ENCODE measurements around the gene MCF2L.

Gene MCF2L

DNA sequence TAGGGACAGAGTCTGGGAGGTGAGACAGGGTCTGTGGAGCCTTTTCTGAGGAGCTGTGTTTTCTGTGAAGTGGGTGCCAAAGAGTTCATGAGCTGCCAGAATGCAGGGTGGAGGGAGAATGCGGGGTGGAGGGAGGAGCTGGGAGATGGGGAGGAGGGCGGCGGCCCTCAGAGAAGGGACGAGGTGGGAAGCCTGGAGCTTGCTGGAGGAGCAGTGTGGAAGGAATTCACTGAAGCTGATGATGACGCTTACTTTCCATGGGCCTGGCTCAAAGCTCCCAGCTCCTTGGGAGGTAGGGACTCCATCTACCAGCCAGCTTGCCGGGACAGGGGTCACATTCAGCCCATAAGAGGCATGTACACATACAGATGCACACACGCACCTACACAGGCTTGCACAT, 62.5 kb downstream of the MCF2L start:
- DNase-seq (ENCODE audit: low read depth): no peak

DNA sequence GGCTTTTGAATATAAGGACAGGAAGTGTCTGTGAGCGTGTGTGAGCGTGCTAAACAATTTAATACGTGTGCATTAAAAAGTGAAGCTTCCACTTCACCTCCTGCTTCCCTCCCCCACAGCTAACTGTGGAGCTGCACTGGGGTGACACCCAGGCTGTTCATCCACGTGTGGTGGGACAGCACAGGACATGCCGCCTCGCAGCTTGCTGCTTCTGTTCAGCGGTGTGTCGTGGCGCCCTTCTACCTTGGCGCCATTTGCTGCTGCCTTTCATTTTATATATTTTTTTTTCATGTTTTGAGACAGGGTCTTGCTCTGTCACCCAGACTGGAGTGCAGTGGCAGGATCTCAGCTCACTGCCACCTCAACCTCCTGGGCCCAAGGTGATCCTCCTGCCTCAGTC, 63.3 kb downstream of the MCF2L start:
- no peak for DNase-seq (ENCODE audit: low read depth)

DNA sequence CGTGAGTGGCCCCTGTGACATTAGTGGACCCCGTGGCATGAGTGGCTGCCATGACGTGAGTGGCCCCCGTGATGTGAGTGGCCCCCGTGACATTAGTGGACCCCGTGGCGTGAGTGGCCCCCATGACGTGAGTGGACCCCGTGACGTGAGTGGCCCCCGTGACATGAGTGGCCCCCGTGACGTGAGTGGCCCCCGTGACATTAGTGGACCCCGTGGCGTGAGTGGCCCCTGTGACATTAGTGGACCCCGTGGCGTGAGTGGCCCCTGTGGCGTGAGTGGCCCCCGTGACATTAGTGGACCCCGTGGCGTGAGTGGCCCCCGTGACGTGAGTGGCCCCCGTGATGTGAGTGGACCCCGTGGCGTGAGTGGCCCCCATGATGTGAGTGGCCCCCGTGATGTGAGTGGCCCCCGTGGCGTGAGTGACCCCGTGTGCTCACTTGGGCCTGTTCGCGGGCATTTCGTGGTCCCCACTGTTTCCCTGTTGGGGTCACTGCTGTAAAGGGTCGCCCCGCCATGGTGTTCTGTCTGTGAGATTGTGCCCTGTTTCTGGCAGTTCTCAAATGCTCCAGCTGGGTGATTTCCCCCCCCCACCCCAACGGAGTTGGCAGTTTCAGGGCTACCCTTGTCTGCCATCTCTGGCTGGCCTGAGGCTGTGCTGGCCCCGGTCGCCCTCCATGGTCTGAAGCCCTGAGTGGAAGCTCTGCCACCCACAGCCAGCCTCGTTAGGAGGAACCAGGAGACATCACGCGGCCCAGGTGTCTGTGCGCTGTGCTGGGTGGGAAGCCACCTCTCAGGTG, 64.2 kb downstream of the MCF2L start:
- no peak for DNase-seq (ENCODE audit: low read depth)

DNA sequence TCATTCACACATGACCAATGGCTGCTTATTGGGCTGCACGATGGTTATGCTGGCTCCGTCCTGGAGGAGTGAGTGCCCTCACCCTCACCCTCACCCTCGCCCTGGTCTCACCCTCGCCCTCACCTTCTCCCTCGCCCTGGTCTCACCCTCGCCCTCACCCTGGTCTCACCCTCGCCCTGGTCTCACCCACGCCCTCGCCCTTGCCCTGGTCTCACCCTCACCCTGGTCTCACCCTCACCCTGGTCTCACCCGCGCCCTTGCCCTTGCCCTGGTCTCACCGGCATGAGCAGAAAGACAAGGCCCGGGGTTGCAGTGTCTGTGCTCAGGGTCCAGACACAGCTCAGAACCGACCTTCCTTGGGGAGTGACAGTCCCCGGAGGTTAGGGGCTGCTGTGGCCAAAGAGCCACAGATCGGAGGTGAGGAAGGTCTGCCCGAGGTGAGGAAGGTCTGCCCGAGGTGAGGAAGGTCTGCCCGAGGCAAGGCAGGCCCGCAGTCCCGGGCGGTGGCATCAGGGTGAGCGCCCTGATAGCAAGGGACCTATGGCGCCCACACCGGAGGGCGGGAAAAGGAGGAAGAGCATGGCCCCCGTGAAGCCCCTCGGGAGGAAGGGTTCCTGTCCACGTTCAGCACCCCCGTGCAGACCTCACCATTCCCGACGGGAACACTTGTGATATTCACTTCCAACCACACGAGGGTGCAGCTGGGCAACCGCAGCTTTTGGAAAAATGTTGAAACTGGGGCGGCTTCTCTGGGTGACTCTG, 65.6 kb downstream of the MCF2L start:
- DNase-seq (ENCODE audit: low read depth): no peak

DNA sequence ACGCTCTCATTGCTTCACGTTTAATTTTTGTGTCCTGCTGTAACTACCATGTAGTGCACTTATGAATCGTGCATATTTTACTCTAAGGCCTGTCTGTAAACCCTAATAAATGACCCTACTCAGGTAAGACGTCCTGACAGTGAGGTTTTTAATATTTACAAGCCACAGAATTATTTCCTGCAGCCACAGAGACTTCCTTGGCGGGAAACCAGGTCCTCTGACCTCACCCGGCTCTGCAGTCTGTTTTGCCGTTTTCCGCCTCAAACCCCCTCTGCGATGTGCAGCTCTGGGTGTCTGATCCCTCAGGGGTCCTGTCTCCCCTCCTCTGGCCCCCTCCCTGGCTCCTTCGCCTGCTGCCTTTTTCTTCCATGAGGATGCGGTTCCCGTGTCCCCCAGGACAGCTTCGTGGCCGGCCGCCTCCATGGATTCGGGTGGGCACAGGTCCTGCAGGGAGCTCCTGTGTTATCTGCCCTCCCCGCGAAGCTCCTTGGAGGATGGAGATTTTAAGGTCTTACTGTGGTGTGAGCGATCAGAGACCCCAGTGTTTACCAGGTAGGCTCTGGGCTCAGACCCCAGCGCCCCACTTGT, 66.3 kb downstream of the MCF2L start:
- no peak for DNase-seq (ENCODE audit: low read depth)

DNA sequence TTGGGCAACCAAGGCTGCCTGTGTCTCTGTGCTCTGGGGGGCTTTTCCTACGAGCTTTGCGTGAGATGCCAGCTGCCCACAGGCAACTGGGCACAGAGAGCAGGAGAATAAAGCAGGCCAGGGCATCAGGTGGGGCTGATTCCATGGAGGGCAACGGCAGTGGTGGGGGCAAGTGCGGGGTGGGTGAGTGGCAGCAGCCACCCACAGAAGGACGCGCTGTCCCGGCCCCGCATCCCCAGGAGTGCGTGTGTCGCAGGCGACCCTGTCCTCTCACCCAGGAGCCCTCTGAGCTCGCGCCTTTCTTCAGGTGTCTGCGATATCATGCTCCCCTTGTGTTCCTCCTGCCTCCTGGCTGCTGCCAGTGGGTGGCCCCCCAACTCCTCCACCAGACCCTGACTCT, 67.4 kb downstream of the MCF2L start:
- DNase-seq (ENCODE audit: low read depth): no peak

DNA sequence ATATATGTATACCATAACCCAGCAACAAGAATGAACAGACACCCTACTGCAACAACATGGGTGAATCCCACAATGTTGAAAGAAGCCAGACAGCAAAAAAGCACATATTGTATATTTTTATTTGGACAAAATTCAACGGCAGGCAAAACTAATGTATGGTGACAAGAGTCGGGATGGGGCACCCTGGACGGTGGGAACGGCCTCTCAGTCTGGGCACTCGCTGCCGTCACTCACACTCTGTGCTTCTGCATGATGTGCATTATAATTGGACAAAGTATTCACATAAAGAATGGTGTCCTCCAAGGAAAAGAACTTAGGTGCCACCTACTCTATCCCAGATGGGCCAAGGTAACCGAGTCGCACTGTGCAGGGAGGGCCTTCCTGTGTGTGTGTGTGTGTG, 71.0 kb downstream of the MCF2L start:
- DNase-seq (ENCODE audit: low read depth): no peak

DNA sequence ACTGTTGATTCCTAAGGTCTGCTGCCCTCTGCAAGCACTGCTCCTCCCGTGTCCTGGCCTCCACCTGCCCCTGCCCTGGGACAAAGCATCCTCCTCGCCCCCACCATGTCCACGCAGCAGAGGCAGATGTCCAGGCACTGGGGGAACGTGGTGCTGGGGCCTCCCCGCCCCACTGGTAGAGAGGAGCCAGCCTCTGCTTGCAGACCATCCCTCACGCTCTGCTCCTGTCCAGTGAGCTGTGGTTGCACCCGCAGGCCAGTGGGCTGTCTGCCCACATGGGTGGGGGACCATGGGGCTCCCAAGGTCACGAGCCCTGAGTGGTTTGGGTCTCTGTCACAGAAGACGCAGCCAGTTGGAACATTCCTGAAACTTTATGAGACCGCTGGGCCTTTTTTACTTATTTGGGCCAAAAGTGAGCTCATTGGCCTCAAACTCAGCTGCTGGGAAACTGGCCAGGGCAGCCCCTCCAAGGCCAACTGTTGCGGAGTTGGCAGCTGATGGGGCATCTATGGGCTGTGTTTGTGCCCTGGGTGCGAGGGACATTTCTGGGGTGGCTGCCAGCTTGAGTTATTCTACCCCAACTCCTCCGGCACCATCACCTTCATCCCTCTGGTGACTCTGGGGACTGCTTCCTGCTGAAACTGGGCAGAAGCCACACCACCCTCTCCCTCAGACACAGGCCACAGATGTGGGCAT, 71.7 kb downstream of the MCF2L start:
- no peak for DNase-seq (ENCODE audit: low read depth)

DNA sequence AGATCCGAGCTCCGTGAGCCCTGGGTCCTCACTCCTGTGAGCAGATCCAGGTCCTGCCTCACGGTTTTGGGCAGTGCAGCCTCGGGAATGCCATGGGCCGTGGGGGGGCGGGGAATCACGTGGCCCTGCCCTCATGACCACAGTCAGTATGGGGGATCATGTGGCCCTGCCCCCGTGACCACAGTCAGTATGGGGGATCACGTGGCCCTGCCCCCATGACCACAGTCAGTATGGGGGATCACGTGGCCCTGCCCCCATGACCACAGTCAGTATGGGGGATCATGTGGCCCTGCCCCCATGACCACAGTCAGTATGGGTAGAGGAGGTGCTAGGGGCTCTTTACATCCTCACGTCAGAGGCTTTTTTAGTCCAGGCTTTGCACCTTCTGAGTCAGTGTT, 72.3 kb downstream of the MCF2L start:
- no peak for DNase-seq (ENCODE audit: low read depth)

DNA sequence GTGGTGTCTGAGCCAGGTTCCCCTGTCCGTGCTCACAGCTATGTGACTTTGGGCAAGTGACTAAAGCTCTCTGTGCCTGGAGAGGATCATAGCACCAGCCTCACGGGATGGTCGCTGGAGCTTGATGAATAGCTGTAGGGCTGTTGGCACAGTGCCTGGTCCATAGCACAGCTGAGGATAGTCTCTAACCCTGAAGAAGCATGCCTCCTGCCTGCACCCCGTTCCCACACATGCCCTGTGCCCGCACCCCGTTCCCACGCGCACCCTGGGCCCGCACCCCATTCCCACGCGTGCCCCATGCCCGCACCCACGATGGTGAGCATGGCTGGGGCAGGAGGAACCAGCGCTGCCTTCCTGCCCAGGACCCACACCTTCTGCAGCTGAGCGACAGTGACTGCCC, 72.9 kb downstream of the MCF2L start:
- no peak for DNase-seq (ENCODE audit: low read depth)

DNA sequence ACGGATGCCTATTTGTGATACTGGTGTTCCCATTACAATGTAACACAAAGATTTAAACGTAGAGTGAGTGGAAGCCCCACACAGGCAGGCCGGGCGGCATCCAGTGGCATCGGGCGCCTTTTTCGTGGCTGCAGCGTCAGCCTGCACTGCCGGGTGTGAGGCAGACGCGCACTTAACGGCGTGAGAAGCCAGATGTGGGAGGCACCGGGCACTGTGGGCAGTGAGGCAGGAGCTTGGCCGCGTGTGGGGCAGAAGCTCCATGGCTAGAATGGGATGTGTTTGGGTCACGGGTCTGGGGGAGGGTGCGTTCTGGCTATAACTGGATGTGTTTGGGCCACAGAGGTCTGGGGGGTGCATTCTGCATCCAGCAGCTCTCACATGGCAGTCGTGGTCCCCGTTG, 73.4 kb downstream of the MCF2L start:
- no peak for DNase-seq (ENCODE audit: low read depth)

DNA sequence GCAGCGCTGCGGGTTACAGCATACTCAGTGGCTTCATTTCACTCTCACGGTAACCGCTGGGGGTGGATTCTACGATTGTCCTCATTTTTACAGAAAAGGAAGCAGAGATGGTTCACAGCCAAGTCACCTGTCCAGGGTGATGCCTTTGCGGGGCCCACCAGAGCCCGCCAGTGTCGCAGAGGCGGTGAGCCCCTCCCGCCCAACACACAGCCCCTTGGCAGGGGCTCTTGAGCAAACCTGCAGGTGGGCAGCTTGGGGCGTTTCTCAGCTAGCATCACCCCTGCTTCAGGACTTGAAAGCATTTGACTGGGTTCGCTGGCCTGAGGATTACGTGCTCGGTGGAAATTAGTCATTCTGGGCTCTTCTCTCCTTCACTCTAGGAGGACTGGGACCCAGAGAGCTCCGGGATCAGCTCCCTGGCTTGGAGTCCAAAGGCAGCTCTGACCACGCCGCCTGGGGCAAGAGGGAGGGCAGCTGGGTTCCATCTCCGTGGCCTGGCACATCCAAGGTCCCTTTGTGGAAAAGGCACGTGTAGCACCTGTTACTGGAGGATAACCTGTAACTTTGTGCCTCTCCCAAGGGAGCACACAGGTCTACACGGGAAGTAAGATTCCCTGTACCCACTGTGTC, 74.1 kb downstream of the MCF2L start:
- DNase-seq (ENCODE audit: low read depth): no peak

DNA sequence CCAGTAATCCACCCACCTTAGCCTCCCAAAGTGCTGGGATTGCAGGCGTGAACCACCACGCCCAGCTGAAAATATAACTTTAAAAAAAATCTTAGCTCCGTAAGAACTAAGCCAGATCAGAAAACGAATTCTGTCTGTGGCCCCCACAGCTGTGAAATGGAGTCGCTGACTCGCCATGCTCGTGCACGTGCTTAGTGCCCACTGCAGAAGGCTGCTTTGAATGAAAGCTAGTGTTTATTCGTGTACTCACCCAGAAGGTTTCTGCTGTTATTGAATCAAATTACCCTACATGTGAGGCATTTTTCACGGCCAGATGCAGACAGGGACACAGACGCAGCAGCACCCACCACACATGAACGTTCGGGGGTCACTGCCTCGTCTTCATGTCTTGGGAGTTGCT, 74.9 kb downstream of the MCF2L start:
- no peak for DNase-seq (ENCODE audit: low read depth)

DNA sequence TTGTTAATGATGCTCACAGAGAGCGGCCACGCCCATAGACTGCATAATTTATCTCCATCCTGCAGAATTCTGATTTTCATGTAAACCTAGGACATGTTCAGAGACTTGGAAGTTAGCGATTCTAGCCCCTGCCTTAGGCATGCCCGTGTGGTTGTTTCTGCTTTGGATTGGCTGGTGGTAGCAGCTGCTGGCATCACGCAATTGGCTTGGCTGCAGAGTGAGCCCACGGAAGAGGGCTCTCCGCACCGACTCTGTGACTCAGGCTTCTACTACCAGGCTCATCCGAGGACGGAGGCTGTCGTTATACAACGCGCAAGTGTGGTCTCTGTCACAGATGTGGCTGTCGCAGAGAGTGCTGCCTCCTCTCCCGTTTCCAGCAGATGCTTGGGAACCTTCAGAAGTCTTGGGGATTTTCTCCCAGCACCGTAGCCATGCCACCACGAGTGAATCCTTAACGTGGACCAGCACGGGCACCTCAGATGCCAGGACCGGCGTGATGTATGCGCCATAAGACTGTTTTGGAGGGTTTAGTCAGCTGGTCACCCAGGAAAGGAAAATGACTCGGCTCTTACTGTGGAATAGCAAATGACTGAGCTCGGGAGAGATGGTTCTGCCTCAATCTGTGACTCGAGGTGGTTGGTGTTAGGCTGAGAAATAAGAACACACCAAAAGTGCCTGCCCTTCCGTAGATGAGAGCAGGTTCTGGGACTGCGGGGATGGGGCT, 75.5 kb downstream of the MCF2L start:
- DNase-seq (ENCODE audit: low read depth): no peak

DNA sequence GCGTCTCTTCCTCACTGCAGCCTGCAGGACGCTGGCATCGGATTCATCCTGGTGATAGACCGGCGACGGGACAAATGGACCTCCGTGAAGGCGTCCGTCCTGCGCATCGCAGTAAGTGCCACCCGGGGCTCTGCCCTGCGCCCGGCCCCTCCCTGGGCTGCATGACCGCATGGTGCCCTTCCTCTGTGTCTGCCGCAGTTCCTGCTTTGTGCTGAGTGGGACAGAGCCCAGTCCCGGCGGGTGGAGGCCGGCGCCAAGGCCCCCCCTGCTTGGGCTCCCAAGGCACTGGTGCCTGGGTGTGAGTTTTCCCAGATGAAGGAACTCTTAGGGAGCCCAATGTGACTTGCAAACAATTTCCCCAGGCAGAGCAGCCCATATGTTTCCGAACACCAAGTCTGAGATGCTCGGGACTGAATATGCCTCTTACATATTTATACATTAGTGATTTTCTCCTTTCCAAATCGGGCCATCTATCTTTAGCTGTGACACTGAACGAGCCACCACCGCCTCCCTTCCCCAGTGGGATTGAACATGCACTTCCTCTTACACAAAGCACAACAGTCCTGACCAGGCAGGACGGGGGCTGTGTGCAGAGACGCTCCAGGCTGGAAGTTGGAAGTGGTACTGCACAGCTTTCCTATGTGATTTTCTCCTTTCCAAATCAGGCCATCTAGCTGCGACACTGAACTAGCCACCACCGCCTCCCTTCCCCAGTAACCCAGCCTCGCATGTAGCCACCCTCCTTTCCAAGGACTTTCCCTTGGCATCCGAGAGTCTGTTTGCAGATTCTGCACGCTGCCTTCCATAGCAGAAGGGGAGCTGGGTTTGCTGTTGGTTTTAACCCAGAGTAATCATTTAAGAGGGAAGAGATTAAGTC, 76.5 kb downstream of the MCF2L start:
- no peak for DNase-seq (ENCODE audit: low read depth)

DNA sequence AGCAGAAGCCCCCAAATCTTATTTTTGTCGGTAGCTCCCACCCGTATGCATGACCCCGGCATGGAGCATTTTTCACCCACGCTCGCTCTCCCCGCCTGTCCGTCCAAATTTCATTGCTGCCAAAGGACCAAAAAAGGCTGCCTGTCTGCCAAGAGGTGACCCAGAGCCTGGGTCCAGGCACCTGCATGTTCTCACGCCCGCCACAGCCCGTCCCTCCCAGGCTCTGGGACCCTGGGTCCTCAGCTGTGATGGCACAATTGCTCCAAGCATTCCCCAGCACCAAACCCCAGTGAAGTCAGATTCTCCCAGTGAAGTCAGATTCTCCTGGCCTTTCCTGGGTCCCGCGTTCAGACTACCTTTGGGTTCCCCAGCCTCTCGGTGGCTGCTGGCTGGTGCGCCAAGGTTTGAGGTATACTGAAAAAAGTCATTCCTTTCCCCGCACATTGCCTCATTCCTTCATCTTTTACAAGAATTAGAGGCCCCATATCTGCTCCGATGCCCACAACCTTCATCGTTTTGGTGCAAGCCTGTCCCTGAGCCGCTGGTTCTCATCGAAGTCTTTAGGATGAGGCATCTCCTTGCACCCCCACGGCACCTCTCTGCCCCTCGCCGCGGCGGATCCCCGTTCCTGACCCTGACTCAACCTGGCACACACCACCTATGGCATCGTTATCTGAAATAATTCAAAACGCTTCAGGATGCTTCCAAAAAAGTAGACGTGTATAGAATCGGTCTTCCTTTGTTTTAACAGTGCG, 77.3 kb downstream of the MCF2L start:
- no peak for DNase-seq (ENCODE audit: low read depth)

DNA sequence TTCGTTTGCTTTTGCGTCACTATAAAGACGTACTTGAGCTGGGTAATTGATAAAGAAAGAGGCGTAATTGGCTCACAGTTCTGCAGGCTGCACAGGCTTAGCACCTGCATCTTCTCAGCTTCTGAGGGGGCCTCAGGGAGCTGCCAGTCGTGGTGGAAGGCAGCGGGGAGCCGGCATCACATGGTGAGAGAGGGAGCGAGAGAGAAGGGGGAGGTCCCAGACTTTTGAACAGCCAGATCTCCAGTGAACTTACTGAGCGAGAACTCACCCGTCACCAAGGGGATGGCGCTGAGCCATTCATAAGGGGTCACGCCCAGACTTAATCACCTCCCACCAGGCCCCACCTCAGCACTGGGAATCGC, 77.8 kb downstream of the MCF2L start:
- no peak for DNase-seq (ENCODE audit: low read depth)

DNA sequence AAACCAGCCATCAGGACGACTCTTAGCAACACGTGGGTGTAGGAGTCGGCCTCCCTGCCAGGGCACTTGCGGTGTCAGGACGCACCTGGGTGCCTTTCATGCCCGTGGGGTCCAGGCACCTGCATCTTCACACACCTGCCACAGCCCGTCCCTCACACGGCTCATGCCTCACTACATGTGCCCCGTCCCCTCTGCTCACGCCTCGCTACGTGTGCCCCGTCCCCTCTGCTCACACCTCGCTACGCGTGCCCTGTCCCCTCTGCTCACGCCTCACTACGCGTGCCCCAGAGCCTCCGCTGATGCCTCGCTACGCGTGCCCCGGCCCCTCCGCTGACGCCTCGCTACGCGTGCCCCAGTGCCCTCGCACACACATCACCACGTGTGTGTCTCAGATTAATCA, 78.6 kb downstream of the MCF2L start:
- DNase-seq (ENCODE audit: low read depth): no peak

DNA sequence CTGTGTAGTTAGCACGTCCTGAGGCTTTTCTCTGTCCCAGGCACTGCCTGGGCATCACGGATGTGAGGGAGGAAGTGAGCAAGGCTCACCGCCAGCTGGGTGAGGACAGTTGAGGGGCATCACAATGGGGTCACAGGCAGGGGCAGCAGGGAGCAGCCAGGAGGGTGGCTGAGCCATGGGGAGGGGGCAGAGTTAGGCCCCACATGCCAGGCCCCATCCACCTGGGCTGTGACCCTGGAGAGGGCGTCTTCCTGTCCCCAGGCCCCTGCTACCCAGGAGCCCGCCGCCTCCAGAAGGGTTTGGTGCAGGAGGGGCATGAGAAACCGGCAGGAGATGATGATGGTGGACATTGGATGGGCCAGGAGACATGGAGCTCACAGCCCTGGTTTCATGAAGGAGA, 79.8 kb downstream of the MCF2L start:
- no peak for DNase-seq (ENCODE audit: low read depth)

DNA sequence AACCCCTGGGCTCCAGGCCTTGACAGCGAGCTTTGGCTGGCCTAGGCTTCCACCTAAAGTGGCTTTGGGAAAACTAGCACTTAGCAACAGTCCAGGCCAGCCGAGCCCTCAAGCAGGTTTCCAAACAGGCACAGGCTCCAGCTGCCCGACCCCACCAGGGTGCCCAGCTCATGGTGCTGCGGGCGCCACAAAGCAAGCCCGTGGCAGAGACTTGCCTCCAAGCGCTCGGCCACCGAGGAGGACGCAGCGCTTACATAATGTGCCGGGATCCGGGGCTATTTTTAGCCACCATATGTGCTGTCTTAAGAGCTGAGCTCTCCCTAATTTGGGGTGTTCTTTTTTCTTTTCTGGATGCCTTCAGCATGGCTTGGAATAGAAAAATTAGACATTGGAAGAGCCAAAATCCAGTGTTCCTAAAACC, 80.5 kb downstream of the MCF2L start:
- DNase-seq (ENCODE audit: low read depth): no peak

All from activated T-cell treated with anti-CD3 and anti-CD28 coated beads for 1 hour (primary cell).